LNCAP (cell line): ENCODE data around the gene KMT2A.

ENCODE experiments used
- CTCF ChIP-seq: fragments of 450-650 bp; IDR thresholded peaks from 2 replicates; pipeline ENCODE4 v1.5.1; 2017; ENCODE audit warnings: mild to moderate bottlenecking

KMT2A gene

GRCh38 chr11:118533769-118534729 lies 97.8 kb downstream of the KMT2A start:
- TF ChIP-seq CTCF: no peak

GRCh38 chr11:118535261-118535660 lies 99.0 kb downstream of the KMT2A start:
- no peak for TF ChIP-seq CTCF

GRCh38 chr11:118536726-118537125 lies 100.4 kb downstream of the KMT2A start:
- TF ChIP-seq CTCF: no peak

GRCh38 chr11:118537409-118537980 lies 101.2 kb downstream of the KMT2A start:
- TF ChIP-seq CTCF: no peak

GRCh38 chr11:118544010-118544646 lies 107.8 kb downstream of the KMT2A start:
- TF ChIP-seq CTCF: no peak

GRCh38 chr11:118544647-118545010 lies 108.3 kb downstream of the KMT2A start:
- TF ChIP-seq CTCF: no peak

GRCh38 chr11:118545533-118545932 lies 109.2 kb downstream of the KMT2A start:
- TF ChIP-seq CTCF: no peak
